GM12878 (cell line): ENCODE results near the gene ANO4. TPM values are rescaled to one million over a fixed set of nuclear protein-coding genes. Genes with fewer than 3 reads are reported as not detected.

Experiments used
- ATAC-seq: fragments of 200-7000 bp; cut with Tn5 transposase; 3 replicates; pipeline ENCODE4 v1.9.1; 2020; ENCODE audit warnings: mild to moderate bottlenecking, moderate library complexity
- BruUV-seq: library from RNA; stranded (reverse); fragments of 400-500 nt; replicated peaks from 2 replicates; lab custom pipeline; 2021; lab: Mats Ljungman, UMichigan
- CTCF ChIA-PET: fragments of 300-600 bp; sonication (Branson Sonifier 250); formaldehyde crosslinking; extraction: SDS; loops from one replicate; lab custom pipeline; 2021; ENCODE audit warnings: inconsistent platforms; lab: Yijun Ruan, JAX
- POLR2A ChIA-PET: fragments of 350-600 bp; formaldehyde crosslinking; extraction: SDS; loops from one replicate; lab custom pipeline; 2021; ENCODE audit warnings: inconsistent platforms; lab: Charles Lee
- RAD21 ChIA-PET: fragments of 300-600 bp; sonication (Branson Sonifier 250); formaldehyde crosslinking; loops from one replicate; lab custom pipeline; 2023; ENCODE audit warnings: antibody characterized with exemption; ENCODE audit not compliant: unreplicated experiment; lab: Charles Lee
- SMC1A ChIA-PET: fragments of 300-600 bp; sonication (Branson Sonifier 250); formaldehyde crosslinking; loops from one replicate; lab custom pipeline; 2023; ENCODE audit not compliant: unreplicated experiment, uncharacterized antibody; lab: Charles Lee
- DNase-seq: peaks from one replicate; pipeline ENCODE4 v3.0.0-alpha.2; 2011; ENCODE audit warnings: low read depth, low spot score
- FAIRE-seq: peaks from 3 replicates; lab custom pipeline; 2011; peaks lifted over from hg19 to GRCh38; lab: Jason Lieb, UNC
- H2AFZ ChIP-seq: 2 replicates; pipeline ENCODE4 v1.6.0; 2011; ENCODE audit warnings: low read depth, low read length, control low read depth; ENCODE audit not compliant: control insufficient read depth
- H3K27ac ChIP-seq: 2 replicates; pipeline ENCODE4 v1.5.1; 2011; ENCODE audit warnings: control low read depth; ENCODE audit not compliant: control insufficient read depth, insufficient read depth
- H3K27me3 ChIP-seq, 2 experiments: replicated peaks in 1 of 2; 2 replicates each; pipeline versions ENCODE4 v1.6.0 to v1.6.1; 2011; ENCODE audit warnings: low read length in 1 of 2; ENCODE audit not compliant: control insufficient read depth in 2 of 2, insufficient read depth in 2 of 2
- H3K36me3 ChIP-seq, 2 experiments: 2 replicates each; pipeline ENCODE4 v1.5.1; 2011; ENCODE audit warnings: low read length in 1 of 2; ENCODE audit not compliant: control insufficient read depth in 2 of 2, insufficient read depth in 2 of 2
- H3K4me1 ChIP-seq: 2 replicates; pipeline ENCODE4 v1.6.1; 2011; ENCODE audit warnings: mild to moderate bottlenecking, low read length, moderate library complexity, mixed read lengths; ENCODE audit not compliant: control insufficient read depth, insufficient read depth
- H3K4me2 ChIP-seq: 2 replicates; pipeline ENCODE4 v1.6.0; 2011; ENCODE audit warnings: control low read depth; ENCODE audit not compliant: control insufficient read depth, insufficient read depth
- H3K4me3 ChIP-seq: fragments of 200-600 bp; sonication (generic); 2 replicates; pipeline ENCODE4 v1.5.1; 2016
- H3K79me2 ChIP-seq: 2 replicates; pipeline ENCODE4 v1.6.0; 2011; ENCODE audit warnings: low read length; ENCODE audit not compliant: control insufficient read depth, insufficient read depth
- H3K9ac ChIP-seq: 2 replicates; pipeline ENCODE4 v1.8.0; 2011; ENCODE audit warnings: low read length, control low read depth, mixed read lengths; ENCODE audit not compliant: control insufficient read depth, insufficient read depth
- H3K9me3 ChIP-seq: replicated peaks from 3 replicates; pipeline ENCODE4 v1.5.1; 2011; ENCODE audit warnings: mild to moderate bottlenecking, low read length; ENCODE audit not compliant: control insufficient read depth, insufficient read depth
- H4K20me1 ChIP-seq: 2 replicates; pipeline ENCODE4 v1.6.0; 2011; ENCODE audit not compliant: control insufficient read depth, insufficient read depth
- BACH1 ChIP-seq: fragments of 450-650 bp; IDR thresholded peaks from 2 replicates; pipeline ENCODE4 v1.6.1; 2017; ENCODE audit warnings: mild to moderate bottlenecking, borderline replicate concordance
- CBFB ChIP-seq: IDR thresholded peaks from 2 replicates; pipeline ENCODE4 v1.6.1; 2016; ENCODE audit warnings: antibody characterized with exemption, low read depth
- CHD1 ChIP-seq: IDR thresholded peaks from 2 replicates; pipeline ENCODE4 v1.6.1; 2012; ENCODE audit warnings: low read depth, low read length, improper control_type of control experiment
- CHD4 ChIP-seq: fragments of 200-600 bp; sonication (generic); IDR thresholded peaks from 2 replicates; pipeline ENCODE4 v1.6.1; 2016; ENCODE audit warnings: mild to moderate bottlenecking
- MTA2 ChIP-seq: fragments of 450-650 bp; IDR thresholded peaks from 2 replicates; pipeline ENCODE4 v1.6.1; 2016; ENCODE audit warnings: low read depth, mild to moderate bottlenecking, moderate library complexity
- NR2C1 ChIP-seq: fragments of 450-650 bp; IDR thresholded peaks from 2 replicates; pipeline ENCODE4 v1.6.1; 2017; ENCODE audit warnings: antibody characterized with exemption, mild to moderate bottlenecking, moderate library complexity
- PAX5 ChIP-seq: IDR thresholded peaks from 2 replicates; pipeline ENCODE4 v1.6.1; 2011; ENCODE audit warnings: low read depth, low read length, borderline replicate concordance
- POLR2A ChIP-seq: IDR thresholded peaks from 2 replicates; pipeline ENCODE4 v1.6.1; 2011; ENCODE audit warnings: low read depth, mild to moderate bottlenecking, low read length
- POLR2AphosphoS5 ChIP-seq: IDR thresholded peaks from 2 replicates; pipeline ENCODE4 v1.6.1; 2011; ENCODE audit warnings: mild to moderate bottlenecking, low read length, inconsistent platforms
- RFX5 ChIP-seq: IDR thresholded peaks from 2 replicates; pipeline ENCODE4 v1.6.1; 2011; ENCODE audit warnings: low read depth, low read length, improper control_type of control experiment
- RUNX3 ChIP-seq: IDR thresholded peaks from 2 replicates; pipeline ENCODE4 v1.6.1; 2012; ENCODE audit warnings: low read length, inconsistent platforms
- SP1 ChIP-seq: IDR thresholded peaks from one replicate; pipeline ENCODE4 v1.6.1; 2011; ENCODE audit warnings: low read depth, low read length
- STAT1 ChIP-seq: fragments of 450-650 bp; conservative IDR thresholded peaks from 2 replicates; pipeline ENCODE4 v1.6.1; 2014; ENCODE audit warnings: antibody characterized with exemption, mild to moderate bottlenecking
- TBL1XR1 ChIP-seq: IDR thresholded peaks from 2 replicates; pipeline ENCODE4 v1.6.1; 2012; ENCODE audit warnings: low read depth, low read length, improper control_type of control experiment
- YBX1 ChIP-seq: fragments of 450-650 bp; IDR thresholded peaks from 2 replicates; pipeline ENCODE4 v1.6.1; 2016; ENCODE audit warnings: antibody characterized with exemption
- WGBS: methylation state at CpG from one replicate; pipeline ENCODE4 v1.1.6; 2016; ENCODE audit warnings: low lambda C conversion rate; ENCODE audit not compliant: insufficient replicate concordance, insufficient coverage; ENCODE audit errors: missing lambda C conversion rate; 5-methylcytosine and 5-hydroxymethylcytosine counted together
- in situ Hi-C: fragments of 300-500 bp; cut with MboI; formaldehyde crosslinking; loops from 9 replicates; pipeline ENCODE4 v1.14.3; 2018; ENCODE audit warnings: mixed read lengths
- intact Hi-C: fragments of 100-400 bp; cut with micrococcal nuclease; formaldehyde crosslinking; loops from one replicate; pipeline ENCODE4 v1.14.2; 2022; ENCODE audit not compliant: unreplicated experiment
- polyA plus RNA-seq, 11 experiments: library from polyadenylated mRNA; depleted of rRNA in 4 of 11; unstranded in 6 of 11; stranded (reverse) in 5 of 11; fragments of >200 nt; fragmentation: Nextera tagmentation in 4 of 11; fragmentation: Illumina TruSeq in 1 of 11; extraction: Ambion mirVana in 4 of 11; extraction: Trizol in 1 of 11; gene quantifications; 1 replicate in 1 of 11; 2 replicates in 10 of 11; pipeline versions ENCODE4 v1.2.1 to v1.2.3, GENCODE V29; 2011 to 2016; ENCODE audit warnings: inconsistent platforms in 2 of 11, missing spikeins in 2 of 11, low read depth in 1 of 11
- total RNA-seq, 4 experiments: library from RNA; depleted of rRNA in 3 of 4; stranded (reverse); fragments of >200 nt in 3 of 4; fragmentation: Illumina TruSeq in 1 of 4; extraction: Trizol in 1 of 4; gene quantifications; 2 replicates each; pipeline versions ENCODE4 v1.2.1 to v1.2.3, GENCODE V29; 2013 to 2021
- TF ChIP-seq, protein P1 (sequence below): IDR thresholded peaks from 2 replicates; pipeline ENCODE4 v1.6.1; 2011; ENCODE audit warnings: mild to moderate bottlenecking, low read depth, low read length, moderate library complexity; ENCODE audit not compliant: insufficient replicate concordance
- TF ChIP-seq, protein P2 (sequence below): fragments of 450-650 bp; IDR thresholded peaks from 2 replicates; pipeline ENCODE4 v1.6.1; 2017; ENCODE audit warnings: mild to moderate bottlenecking
- TF ChIP-seq, protein P3 (sequence below): fragments of 450-650 bp; conservative IDR thresholded peaks from 2 replicates; pipeline ENCODE4 v1.6.1; 2017; ENCODE audit warnings: mild to moderate bottlenecking, moderate library complexity

Gene ANO4
- total and polyA plus RNA-seq, 10 of the 15 experiments (the other 5 are each of a cell fraction or from before 2014, with no cell fraction given): not detected

DNA sequence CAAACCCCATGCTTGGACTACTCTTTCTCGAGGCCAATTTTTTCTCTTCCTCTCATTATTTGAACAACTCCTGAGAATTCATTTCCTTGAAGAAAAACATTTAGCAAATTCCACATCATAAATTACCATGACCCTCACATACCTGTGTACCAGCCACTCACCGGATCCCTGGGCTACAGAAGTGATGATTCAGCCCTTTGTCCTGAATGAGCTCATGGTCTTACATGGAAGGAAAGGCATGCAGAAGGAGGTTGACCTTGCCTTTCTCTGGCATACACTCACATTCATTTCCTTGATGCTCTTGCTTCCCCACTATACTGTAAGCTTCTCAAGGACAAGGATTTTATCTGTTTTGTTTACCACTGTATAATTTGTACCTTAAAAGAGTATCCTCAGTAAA, 224.0 kb downstream of the ANO4 start:
- FAIRE-seq (no peak), ATAC-seq (no peak)
- in situ Hi-C loops: no loop called here

More for the DNA sequence above, 224.0 kb downstream of the ANO4 start:
- intact Hi-C loops: no loop called here
- Histone ChIP-seq H3K27ac (no peak overlapping the region), H3K9ac (no peak overlapping the region), H3K4me3 (no peak overlapping the region), H3K4me2 (no peak overlapping the region), H3K36me3 (no peaks in the 10 kb centered on the region), H2AFZ (no peak overlapping the region), H3K4me1 (no peaks in the 10 kb centered on the region), H3K79me2 (no peaks in the 10 kb centered on the region), H4K20me1 (no peaks in the 10 kb centered on the region), H3K9me3 (no peaks in the 10 kb centered on the region; the same call in 2 of the 3 replicates), H3K27me3 (no peaks in the 10 kb centered on the region)
- no peak for TF ChIP-seq BACH1
- no peak for TF ChIP-seq TBL1XR1
- no peak for TF ChIP-seq SP1
- no peak for TF ChIP-seq RFX5
- TF ChIP-seq POLR2A: no peak
- no peak for TF ChIP-seq STAT1
- TF ChIP-seq, protein P1, sequence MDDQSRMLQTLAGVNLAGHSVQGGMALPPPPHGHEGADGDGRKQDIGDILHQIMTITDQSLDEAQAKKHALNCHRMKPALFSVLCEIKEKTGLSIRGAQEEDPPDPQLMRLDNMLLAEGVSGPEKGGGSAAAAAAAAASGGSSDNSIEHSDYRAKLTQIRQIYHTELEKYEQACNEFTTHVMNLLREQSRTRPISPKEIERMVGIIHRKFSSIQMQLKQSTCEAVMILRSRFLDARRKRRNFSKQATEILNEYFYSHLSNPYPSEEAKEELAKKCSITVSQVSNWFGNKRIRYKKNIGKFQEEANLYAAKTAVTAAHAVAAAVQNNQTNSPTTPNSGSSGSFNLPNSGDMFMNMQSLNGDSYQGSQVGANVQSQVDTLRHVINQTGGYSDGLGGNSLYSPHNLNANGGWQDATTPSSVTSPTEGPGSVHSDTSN: no peak
- TF ChIP-seq CHD4: no peak
- no peak for TF ChIP-seq CBFB
- no peak for TF ChIP-seq YBX1
- TF ChIP-seq, protein P2, sequence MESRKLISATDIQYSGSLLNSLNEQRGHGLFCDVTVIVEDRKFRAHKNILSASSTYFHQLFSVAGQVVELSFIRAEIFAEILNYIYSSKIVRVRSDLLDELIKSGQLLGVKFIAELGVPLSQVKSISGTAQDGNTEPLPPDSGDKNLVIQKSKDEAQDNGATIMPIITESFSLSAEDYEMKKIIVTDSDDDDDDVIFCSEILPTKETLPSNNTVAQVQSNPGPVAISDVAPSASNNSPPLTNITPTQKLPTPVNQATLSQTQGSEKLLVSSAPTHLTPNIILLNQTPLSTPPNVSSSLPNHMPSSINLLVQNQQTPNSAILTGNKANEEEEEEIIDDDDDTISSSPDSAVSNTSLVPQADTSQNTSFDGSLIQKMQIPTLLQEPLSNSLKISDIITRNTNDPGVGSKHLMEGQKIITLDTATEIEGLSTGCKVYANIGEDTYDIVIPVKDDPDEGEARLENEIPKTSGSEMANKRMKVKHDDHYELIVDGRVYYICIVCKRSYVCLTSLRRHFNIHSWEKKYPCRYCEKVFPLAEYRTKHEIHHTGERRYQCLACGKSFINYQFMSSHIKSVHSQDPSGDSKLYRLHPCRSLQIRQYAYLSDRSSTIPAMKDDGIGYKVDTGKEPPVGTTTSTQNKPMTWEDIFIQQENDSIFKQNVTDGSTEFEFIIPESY: no peak
- no peak for TF ChIP-seq POLR2AphosphoS5
- TF ChIP-seq CHD1: no peak
- TF ChIP-seq, protein P3, sequence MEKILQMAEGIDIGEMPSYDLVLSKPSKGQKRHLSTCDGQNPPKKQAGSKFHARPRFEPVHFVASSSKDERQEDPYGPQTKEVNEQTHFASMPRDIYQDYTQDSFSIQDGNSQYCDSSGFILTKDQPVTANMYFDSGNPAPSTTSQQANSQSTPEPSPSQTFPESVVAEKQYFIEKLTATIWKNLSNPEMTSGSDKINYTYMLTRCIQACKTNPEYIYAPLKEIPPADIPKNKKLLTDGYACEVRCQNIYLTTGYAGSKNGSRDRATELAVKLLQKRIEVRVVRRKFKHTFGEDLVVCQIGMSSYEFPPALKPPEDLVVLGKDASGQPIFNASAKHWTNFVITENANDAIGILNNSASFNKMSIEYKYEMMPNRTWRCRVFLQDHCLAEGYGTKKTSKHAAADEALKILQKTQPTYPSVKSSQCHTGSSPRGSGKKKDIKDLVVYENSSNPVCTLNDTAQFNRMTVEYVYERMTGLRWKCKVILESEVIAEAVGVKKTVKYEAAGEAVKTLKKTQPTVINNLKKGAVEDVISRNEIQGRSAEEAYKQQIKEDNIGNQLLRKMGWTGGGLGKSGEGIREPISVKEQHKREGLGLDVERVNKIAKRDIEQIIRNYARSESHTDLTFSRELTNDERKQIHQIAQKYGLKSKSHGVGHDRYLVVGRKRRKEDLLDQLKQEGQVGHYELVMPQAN: no peak
- TF ChIP-seq RUNX3: no peak
- TF ChIP-seq MTA2: no peak
- no peak for TF ChIP-seq NR2C1
- TF ChIP-seq PAX5: no peak
- no TSS peak for BruUV-seq
- CTCF ChIA-PET: no interaction called here
- POLR2A ChIA-PET: no interaction called here
- RAD21 ChIA-PET: no interaction called here
- SMC1A ChIA-PET: no interaction called here
- 3% methylated on average over 2 of the region's 2 CpGs for WGBS
- DNase-seq: no peak
